Measurements from ENCODE around the gene PEMT.

DNA sequence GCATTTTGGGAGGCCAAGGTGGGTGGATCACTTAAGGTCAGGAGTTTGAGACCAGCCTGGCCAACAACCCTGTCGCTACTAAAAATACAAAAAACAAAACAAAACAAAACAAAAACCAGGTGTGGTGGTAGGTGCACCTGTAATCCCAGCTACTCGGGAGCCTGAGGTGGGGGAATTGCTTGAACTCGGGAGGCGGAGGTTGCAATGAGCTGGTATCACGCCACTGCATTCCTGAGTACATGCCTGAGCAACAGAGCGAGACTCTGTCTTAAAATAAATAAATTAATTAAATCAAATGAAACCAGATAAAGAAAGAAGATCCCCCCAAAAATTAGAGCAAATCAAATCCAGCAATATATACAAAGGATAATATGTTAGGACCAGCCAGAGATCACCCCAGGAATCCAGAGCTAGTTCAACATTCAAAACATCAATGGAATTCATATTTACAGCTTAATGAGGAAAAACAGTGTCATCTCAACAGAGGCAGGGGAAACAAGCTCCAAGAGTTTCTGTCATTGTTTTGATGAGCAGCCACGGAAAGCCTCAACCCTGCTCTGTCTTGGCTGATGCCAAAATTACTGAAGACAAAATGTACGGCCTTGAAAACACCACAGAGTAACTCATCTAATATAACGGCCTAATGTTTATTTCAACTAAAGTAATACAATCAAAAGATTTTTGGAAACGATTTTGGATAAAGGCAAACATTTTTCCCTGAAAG lies 3.7 kb downstream of the PEMT start:
- TF ChIP-seq CTCF (IDR thresholded peaks at IDR 0.05) (no peak), POLR2A (IDR thresholded peaks at IDR 0.05) (no peak)
